ENCODE data around the gene KLHDC8A. TPM values are rescaled to one million over a fixed set of nuclear protein-coding genes. Genes with fewer than 3 reads are reported as not detected.

Gene KLHDC8A
- total and polyA plus RNA-seq, 4 donors, result 0.17 to 1.4 (median 0.41) TPM

- H3K9me3 ChIP-seq (ENCODE audit: control insufficient read depth in 4 of 4, insufficient read depth in 3 of 4, low read length in 3 of 4), result no peaks in the 10 kb centered on the region
- H3K36me3 ChIP-seq (ENCODE audit: control insufficient read depth in 4 of 4, insufficient read depth in 4 of 4, low read length in 4 of 4), result no peaks in the 10 kb centered on the region
- WGBS, 2 donors, result 52 to 63% methylated on average over 9 of the region's 9 CpGs
- H3K4me3 ChIP-seq, result no peak overlapping the region
- no peak for TF ChIP-seq CTCF (IDR thresholded peaks at IDR 0.05; ENCODE audit: control extremely low read depth, extremely low read depth)
- H3K9ac ChIP-seq (ENCODE audit: insufficient read depth in 1 of 2, low read length in 2 of 2), result no peak overlapping the region
- DNase-seq, result peak in 2 of 3 donors; percentile 22 to 38
- no peaks in the 10 kb centered on the region for H3K27me3 ChIP-seq (ENCODE audit: control insufficient read depth in 3 of 3, insufficient read depth in 3 of 3, low read length in 2 of 3)
- ATAC-seq (ENCODE audit: insufficient read depth, low FRiP score), result no peak
- H3K27ac ChIP-seq (ENCODE audit: low read depth in 1 of 2, low read length in 1 of 2), result no peak overlapping the region
- H3K4me1 ChIP-seq (ENCODE audit: control insufficient read depth in 5 of 5, insufficient read depth in 5 of 5, low read length in 5 of 5), result peaks cover 0 to 51% (median 24%) of the 10 kb centered on the region in 5 donors
Observed at GRCh38 chr1:205373022-205373797, 16.5 kb upstream of the KLHDC8A start.

- H3K9ac ChIP-seq (ENCODE audit: insufficient read depth in 1 of 2, low read length in 2 of 2), result no peak overlapping the region
- no peak overlapping the region for H3K4me3 ChIP-seq
- H3K27ac ChIP-seq (ENCODE audit: low read depth in 1 of 2, low read length in 1 of 2), result no peak overlapping the region
- no peaks in the 10 kb centered on the region for H3K27me3 ChIP-seq (ENCODE audit: control insufficient read depth in 3 of 3, insufficient read depth in 3 of 3, low read length in 2 of 3)
- no peaks in the 10 kb centered on the region for H3K9me3 ChIP-seq (ENCODE audit: control insufficient read depth in 4 of 4, insufficient read depth in 3 of 4, low read length in 3 of 4)
- H3K36me3 ChIP-seq (ENCODE audit: control insufficient read depth in 4 of 4, insufficient read depth in 4 of 4, low read length in 4 of 4), result no peaks in the 10 kb centered on the region
- H3K4me1 ChIP-seq (ENCODE audit: control insufficient read depth in 5 of 5, insufficient read depth in 5 of 5, low read length in 5 of 5), result peaks cover 0 to 51% (median 24%) of the 10 kb centered on the region in 5 donors
- no peak for ATAC-seq (ENCODE audit: insufficient read depth, low FRiP score)
- no peak for TF ChIP-seq CTCF (IDR thresholded peaks at IDR 0.05; ENCODE audit: control extremely low read depth, extremely low read depth)
- DNase-seq, result peak in 2 of 3 donors; percentile 40 to 45
- WGBS, 2 donors, result 67 to 83% methylated on average over 11 of the region's 11 CpGs
Observed at GRCh38 chr1:205371871-205372660, 15.3 kb upstream of the KLHDC8A start.

GRCh38 chr1:205370780-205371179 lies 14.1 kb upstream of the KLHDC8A start:
- H3K27me3 ChIP-seq (ENCODE audit: control insufficient read depth in 3 of 3, insufficient read depth in 3 of 3, low read length in 2 of 3), result no peaks in the 10 kb centered on the region
- ATAC-seq (ENCODE audit: insufficient read depth, low FRiP score) (no peak), DNase-seq (no peak)
- no peaks in the 10 kb centered on the region for H3K36me3 ChIP-seq (ENCODE audit: control insufficient read depth in 4 of 4, insufficient read depth in 4 of 4, low read length in 4 of 4)
- no peak overlapping the region for H3K9ac ChIP-seq (ENCODE audit: insufficient read depth in 1 of 2, low read length in 2 of 2)
- peaks cover 0 to 51% (median 20%) of the 10 kb centered on the region in 5 donors for H3K4me1 ChIP-seq (ENCODE audit: control insufficient read depth in 5 of 5, insufficient read depth in 5 of 5, low read length in 5 of 5)
- no peaks in the 10 kb centered on the region for H3K9me3 ChIP-seq (ENCODE audit: control insufficient read depth in 4 of 4, insufficient read depth in 3 of 4, low read length in 3 of 4)
- no peak overlapping the region for H3K27ac ChIP-seq (ENCODE audit: low read depth in 1 of 2, low read length in 1 of 2)
- H3K4me3 ChIP-seq, result no peak overlapping the region
- TF ChIP-seq CTCF (IDR thresholded peaks at IDR 0.05; ENCODE audit: control extremely low read depth, extremely low read depth), result no peak

Data from lung (tissue), 12 donors.